Activated CD8-positive, alpha-beta memory T cell treated with anti-CD3 and anti-CD28 coated beads for 36 hours (primary cell): ENCODE results near the gene ACVR1B. TPM values are rescaled to one million over a fixed set of nuclear protein-coding genes. Genes with fewer than 3 reads are reported as not detected.

Experiments used
- CTCF ChIA-PET: fragments of 350-600 bp; sonication (Branson Sonifier 250); formaldehyde crosslinking; loops from one replicate; lab custom pipeline; 2021; ENCODE audit warnings: antibody characterized with exemption; lab: Charles Lee
- POLR2A ChIA-PET: fragments of 350-600 bp; sonication (Branson Sonifier 250); formaldehyde crosslinking; loops from one replicate; lab custom pipeline; 2021; ENCODE audit warnings: antibody characterized with exemption; lab: Charles Lee
- total RNA-seq, 2 experiments: library from RNA; stranded (reverse); gene quantifications; one replicate each; pipeline ENCODE4 v1.2.3, GENCODE V29; 2021

Gene ACVR1B
- total RNA-seq = 10 to 100 TPM in 1 of 2 experiments, 1 to 10 TPM in 1; 9.9 to 10.8 TPM

- ChIA-PET CTCF (interaction anchor here (0.7 to 1.4 kb wide), 4 partner anchors 11 to 1671 kb away, joined by 3 read pairs; no protein-coding TSS in a partner anchor), POLR2A (interaction anchor here (0.9 kb wide), 1 partner anchor 9 kb away, joined by 3 read pairs; no protein-coding TSS in a partner anchor)
Measured at GRCh38 chr12:51951199-51951842, at the start of gene ACVR1B. Gene ACVR1B, plus strand, starts transcription at chr12:51951699. Its CDS starts 45 bp downstream, at chr12:51951744.

DNA sequence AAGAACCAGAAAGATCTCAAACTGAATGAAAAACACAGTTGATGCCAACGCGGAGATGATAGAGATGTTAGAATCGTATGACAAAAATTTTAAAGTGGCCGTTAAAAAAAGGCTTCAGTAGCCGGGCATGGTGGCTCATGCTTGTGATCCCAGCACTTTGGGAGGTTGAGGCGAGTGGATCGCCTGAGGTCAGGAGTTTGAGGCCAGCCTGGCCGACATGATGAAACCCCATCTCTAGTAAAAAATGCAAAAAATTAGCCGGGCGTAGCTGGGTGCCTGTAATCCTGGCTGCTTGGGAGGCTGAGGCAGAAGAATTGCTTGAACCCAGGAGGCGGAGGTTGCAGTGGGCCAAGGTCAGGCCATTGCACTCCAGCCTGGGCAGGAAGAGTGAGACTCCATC is 49.6 kb upstream of the ACVR1B start:
- ChIA-PET POLR2A (no interaction called here), CTCF (interaction anchor here (0.5 to 0.7 kb wide), 2 partner anchors 92 to 1036 kb away, joined by 3 read pairs; no protein-coding TSS in a partner anchor)

DNA sequence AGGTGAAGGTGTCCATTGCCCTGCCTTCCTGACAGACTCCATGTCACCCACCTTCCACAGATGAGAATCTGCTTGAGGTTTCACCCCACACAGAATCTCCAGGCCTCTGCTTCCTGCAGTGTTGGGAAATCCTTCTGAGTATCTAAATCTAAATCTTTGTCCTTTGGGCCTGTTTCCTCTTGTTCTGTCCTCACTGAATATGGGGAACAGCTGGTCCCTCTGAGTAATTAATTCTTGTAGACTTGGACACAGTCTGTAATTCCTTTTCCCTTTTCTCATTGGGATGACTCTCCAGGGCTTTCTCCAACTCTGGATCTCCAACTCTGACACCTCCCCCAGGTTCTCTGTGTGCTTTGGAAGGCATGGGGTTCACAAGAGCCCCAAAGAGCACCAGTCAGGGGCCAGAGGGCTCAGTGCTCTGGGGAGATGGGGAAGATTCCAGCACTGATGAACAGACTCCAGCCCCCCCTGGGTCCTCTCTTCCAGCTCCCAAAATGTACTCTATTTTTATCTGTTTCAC is 46.5 kb upstream of the ACVR1B start:
- ChIA-PET CTCF (no interaction called here), POLR2A (no interaction called here)

DNA sequence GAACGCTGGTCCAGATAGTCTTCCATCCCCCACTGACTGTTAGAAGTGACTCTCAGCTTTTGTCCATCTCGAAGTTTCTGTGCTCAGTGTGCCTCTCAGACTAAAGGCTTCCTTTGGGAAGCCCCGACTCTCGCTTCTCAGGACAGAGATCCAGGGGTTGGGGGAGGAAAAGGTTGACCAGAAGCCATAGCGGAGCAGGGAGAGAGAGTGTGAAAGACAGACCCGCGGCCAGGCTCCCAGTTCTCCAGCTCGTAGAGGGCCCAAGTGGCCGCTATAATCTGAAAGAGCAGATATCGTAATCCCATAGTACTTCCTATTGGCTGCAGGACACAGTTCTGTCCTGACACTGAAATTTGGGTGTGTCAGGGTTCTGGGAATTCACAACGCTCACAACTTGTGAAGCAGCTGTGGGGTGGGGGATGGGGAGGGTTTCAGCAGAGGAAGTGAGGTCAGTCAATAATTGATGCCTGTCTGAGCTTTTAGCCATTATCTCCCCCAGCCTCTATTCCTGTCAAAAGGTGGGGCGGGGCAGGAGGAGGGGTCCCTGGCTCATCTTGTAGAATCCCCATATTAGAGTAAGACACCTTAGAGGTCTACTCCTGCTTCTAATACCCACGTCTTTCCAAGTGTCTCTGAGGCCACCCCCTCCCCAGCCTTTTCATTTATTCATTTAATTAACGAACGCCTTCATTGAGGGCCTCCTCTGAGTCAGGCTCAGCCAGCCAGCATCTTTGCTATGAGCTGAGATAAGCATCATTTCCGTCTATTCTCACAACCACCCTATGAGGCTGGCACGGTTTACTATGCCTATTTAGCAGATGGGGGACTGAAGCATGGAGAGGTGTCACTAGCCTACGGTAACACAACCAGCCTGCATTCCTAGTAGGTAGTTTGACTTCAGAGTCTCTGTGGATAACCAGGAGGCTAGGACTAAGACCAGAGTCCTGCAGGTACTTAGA is 45.7 kb upstream of the ACVR1B start:
- CTCF ChIA-PET = interaction anchor here (0.6 to 1.4 kb wide), 2 partner anchors 17 to 24 kb away, joined by 3 to 4 read pairs; no protein-coding TSS in a partner anchor
- POLR2A ChIA-PET = no interaction called here

DNA sequence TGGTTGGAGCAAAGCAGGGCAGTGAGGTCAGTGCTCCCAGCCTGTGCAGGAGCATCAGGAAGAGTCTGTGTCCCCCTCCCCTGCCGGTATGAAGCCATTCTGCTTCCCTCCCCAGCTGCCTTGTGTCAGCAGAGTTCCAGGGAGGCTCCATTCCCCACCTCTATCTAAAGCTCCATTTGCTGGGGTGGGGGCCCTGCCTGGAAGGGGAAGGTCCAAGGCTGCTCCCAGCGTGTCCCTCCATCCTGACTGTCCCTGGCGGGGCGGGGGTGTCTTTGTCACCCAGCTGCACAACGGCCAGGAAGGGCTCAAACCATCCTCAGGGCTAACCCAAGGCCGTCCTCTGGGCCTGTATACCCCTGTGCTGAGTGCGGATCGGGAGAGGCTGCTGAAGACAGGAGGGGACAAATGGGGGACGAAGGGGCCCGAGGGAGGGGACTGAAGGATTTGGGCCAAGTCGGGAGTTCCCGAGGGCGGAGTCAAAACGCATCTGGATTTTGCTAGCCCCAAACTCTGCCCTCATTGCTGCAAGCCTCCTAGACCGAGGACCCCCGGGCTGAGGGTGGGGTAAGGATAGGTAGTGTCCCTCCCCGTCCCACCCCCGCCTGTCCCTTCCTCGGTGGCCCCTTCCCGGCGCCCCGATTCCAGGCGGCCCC is 44.9 kb upstream of the ACVR1B start:
- CTCF ChIA-PET = interaction anchor here (0.6 to 1.4 kb wide), 2 partner anchors 16 to 25 kb away, joined by 3 to 4 read pairs; no protein-coding TSS in a partner anchor
- POLR2A ChIA-PET = no interaction called here

DNA sequence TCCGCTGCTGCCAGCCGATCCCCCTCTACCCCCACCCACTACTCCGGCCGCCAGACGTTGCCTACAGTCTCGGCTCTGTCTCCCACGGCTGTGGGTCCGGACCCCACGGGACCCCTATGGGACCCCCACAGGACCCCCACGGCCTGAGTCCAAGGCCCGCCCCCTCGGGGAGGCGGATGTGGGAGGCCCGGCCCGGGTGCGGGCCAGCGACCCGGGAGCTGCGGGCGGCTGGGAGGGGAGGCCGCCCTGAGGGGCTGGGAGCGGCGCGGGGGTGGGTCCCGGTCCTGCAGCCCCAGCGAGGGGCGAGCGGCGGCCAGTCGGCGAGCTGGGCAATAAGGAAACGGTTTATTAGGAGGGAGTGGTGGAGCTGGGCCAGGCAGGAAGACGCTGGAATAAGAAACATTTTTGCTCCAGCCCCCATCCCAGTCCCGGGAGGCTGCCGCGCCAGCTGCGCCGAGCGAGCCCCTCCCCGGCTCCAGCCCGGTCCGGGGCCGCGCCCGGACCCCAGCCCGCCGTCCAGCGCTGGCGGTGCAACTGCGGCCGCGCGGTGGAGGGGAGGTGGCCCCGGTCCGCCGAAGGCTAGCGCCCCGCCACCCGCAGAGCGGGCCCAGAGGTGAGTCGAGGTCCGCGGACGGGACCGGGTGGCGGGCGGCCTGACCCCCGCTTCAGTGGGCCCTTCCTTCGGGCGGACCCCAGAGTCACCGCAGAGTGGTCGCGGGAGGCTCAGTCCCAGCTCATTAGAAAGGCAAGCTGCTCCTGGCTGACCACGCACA is 44.2 kb upstream of the ACVR1B start, which contains the start of gene ACVRL1:
TSS of gene ACVRL1 (plus strand) at position 422 of the 773 bp plus-strand sequence. CDS start 4,971 bp downstream, outside the sequence.
- CTCF ChIA-PET = no interaction called here
- POLR2A ChIA-PET = no interaction called here

DNA sequence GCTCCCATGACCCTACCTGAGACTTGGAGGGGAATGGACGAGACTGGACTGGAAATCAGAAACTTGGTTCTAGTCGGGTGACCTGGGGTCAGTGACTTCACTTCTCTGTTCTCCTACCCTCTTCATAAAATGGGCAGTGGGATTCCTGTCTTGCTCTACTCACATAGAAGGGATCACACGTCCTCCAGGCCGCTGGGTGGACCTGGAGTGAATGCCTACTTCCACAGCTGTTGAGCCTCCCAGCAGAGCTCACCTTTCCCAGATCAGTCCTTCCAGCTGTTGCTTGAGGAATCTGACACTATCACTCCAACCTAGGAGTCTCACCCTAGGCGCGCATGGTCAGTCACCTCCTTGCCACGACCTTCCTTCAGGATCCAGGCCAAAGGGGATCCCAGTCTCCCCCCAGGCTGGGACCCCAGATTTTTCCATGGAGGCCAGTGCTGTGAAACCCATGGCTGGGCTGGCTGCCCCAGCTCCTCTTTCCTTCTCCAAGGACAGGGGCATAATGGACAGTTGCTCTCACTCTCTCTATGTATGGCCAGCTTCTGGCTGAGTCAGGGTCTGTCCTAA is 43.6 kb upstream of the ACVR1B start:
- ChIA-PET POLR2A (no interaction called here), CTCF (no interaction called here)

DNA sequence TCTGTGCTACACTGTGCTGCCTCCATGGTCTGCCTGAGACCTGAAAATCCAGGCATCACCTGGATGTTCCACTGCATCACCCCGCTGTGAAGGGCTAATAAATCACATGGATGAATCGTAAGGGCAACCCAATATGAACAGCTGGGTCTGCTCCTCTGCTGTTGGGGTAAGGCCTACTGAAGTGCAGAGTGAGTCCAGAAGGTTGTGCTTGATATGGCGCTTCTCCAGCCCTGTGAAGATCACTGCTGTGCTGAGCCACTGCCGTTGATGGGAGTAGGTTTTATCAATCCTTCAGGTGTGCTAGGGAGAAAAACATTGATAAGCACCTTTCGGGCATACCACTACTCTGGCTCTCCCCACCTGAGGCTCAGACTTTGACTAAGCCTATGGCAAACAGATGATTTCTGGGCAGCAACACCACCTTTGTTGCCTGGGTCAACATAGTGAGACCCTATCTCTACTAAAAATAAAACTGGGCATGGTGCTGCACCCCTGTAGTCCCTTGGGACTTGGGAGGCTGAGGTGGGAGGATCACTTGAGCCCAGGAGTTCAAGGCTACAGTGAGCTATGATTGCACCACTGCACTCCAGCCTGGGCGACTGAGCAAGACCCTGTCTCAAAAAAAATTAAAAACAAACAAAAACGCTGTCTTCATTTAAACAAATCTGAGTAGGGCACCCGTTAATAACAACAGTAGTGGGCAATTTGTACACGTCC is 42.5 kb upstream of the ACVR1B start:
- ChIA-PET POLR2A (no interaction called here), CTCF (no interaction called here)

- ChIA-PET POLR2A (no interaction called here), CTCF (no interaction called here)
Measured at GRCh38 chr12:51910168-51910567, 41.3 kb upstream of the ACVR1B start.

GRCh38 chr12:51910691-51911090 is 40.8 kb upstream of the ACVR1B start:
- POLR2A ChIA-PET = no interaction called here

DNA sequence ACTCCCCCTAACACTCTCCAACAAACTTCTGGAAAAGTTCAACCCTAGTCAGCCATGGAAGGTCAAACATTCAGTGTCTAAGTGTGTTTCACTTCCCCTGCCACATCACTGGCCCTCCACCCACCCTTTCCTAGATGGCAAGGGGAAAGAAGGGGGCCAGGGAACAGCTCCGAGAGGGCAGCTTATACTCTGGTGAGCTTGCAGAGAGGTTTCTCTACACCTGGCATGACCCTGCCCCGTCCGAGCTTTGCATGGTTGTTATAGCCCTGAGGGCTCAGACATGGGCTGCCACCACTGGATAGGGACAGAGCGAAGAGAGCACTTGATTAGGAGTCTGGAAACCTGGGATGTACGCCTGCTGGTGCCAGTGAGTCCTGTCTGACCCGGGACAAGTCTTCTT is 40.2 kb upstream of the ACVR1B start:
- POLR2A ChIA-PET = no interaction called here
- CTCF ChIA-PET = no interaction called here

More at GRCh38 chr12:51910691-51911090, 40.8 kb upstream of the ACVR1B start:
- CTCF ChIA-PET = no interaction called here

DNA sequence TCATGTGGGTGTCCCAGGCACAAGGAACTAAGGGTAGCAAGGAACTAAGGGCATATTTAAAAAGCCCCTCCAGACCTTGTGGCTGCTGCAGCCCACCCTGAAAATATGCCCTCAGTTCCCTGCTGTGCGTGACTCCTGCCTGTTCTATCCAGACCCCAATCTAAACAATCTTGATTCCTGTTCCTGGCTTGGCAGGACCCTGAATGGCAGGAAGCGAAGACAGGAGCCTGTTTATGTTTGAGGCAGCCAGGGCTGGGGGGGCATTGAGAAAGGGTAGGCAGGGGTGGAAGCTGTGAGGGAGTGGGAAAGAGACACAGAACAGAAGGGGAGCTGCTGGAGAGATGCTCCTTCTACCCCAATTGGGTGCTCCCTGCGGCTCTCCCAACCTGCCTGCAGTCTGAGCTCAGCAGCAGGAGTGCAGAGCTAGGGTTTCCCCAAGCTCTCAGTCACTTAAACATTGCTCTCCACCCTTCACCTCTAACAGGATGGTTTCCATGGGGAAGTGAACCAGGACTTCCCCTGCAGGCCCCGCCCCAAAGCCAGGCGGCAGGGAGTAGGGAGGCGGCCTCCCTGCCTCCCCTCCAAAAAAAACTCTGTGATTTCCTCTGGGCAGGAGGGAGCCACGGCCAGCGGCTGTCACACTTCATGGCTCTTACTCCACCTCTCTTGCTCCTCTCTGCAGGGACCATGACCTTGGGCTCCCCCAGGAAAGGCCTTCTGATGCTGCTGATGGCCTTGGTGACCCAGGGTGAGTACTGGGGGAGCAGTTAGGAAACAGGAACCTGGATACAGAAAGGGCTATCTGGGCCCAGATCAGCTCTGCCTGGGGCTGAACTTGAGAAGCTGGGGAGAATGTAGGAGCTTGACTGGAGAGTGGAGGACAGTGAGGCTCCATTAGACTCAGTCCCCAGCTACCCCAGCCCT is 39.4 kb upstream of the ACVR1B start:
- ChIA-PET POLR2A (no interaction called here), CTCF (interaction anchor here (0.8 to 2.0 kb wide), 2 partner anchors 111 to 114 kb away, joined by 3 to 6 read pairs; no protein-coding TSS in a partner anchor)

- ChIA-PET POLR2A (no interaction called here), CTCF (interaction anchor here (0.8 to 2.0 kb wide), 2 partner anchors 110 to 112 kb away, joined by 3 to 6 read pairs; no protein-coding TSS in a partner anchor)
Measured at GRCh38 chr12:51913071-51914033, 38.1 kb upstream of the ACVR1B start.

DNA sequence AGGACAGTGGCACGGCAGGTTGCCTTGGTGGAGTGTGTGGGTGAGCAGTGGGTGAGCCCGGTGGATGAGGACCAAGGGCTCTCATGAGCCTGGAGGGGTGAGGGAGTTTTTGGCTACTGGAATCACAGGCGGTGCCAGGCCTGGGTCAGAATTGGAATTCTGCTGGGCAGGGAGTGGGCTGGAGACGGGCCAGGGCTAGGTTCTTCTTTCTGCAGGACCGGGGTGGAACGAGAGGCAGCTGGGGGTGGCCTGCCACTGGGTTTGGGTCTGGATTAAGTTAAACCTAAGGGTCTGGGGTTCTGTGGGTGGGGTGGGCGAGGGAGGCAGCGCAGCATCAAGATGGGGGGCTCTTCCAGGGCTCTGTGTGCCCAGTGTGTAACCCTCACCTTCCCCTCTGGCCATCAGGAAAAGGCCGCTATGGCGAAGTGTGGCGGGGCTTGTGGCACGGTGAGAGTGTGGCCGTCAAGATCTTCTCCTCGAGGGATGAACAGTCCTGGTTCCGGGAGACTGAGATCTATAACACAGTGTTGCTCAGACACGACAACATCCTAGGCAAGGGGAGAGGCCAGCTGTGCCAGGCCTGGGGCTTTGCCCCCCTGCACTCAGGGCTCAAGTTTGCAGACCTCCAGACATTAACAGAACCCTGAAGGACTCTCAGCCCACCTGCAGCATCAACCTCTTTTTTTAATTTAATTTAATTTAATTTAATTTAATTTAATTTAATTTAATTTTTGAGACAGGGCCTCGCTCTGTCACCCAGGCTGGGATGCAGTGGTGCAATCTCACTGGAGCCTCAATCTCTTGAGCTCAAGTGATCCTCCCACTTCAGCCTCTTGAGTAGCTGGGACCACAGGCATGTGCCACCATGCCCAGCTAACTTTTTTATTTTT is 37.2 kb upstream of the ACVR1B start:
- ChIA-PET CTCF (no interaction called here), POLR2A (no interaction called here)
